OCI-LY1 (cell line): ENCODE results near the gene ADCY7.

ENCODE experiments used
- H2AFZ ChIP-seq: fragments of 200-600 bp; sonication (generic), shearing (Covaris generic); 2 replicates; pipeline ENCODE4 v1.6.0; 2014; ENCODE audit warnings: antibody characterized with exemption, mild to moderate bottlenecking, low read length
- H3F3A ChIP-seq: fragments of 200-600 bp; sonication (generic), shearing (Covaris generic); 2 replicates; pipeline ENCODE4 v1.6.0; 2014; ENCODE audit warnings: mild to moderate bottlenecking, antibody characterized with exemption, low read length, moderate library complexity; ENCODE audit not compliant: insufficient read depth
- H3K27ac ChIP-seq: fragments of 200-600 bp; sonication (generic); 2 replicates; pipeline ENCODE4 v1.5.1; 2014; ENCODE audit warnings: low read length, mixed run types, mild to moderate bottlenecking, low read depth; ENCODE audit not compliant: poor library complexity, severe bottlenecking
- H3K27me3 ChIP-seq: fragments of 200-600 bp; sonication (generic); 2 replicates; pipeline ENCODE4 v1.6.0; 2014; ENCODE audit warnings: antibody characterized with exemption, mild to moderate bottlenecking, low read length, moderate library complexity; ENCODE audit not compliant: insufficient read depth
- H3K36me3 ChIP-seq: fragments of 200-600 bp; sonication (generic); 2 replicates; pipeline ENCODE4 v1.6.1; 2014; ENCODE audit warnings: mild to moderate bottlenecking, antibody characterized with exemption, low read length, moderate library complexity, mixed read lengths; ENCODE audit not compliant: insufficient read depth
- H3K4me1 ChIP-seq: fragments of 200-600 bp; sonication (generic); 2 replicates; pipeline ENCODE4 v1.5.1; 2014; ENCODE audit warnings: mild to moderate bottlenecking, low read length, moderate library complexity; ENCODE audit not compliant: insufficient read depth, severe bottlenecking
- H3K4me2 ChIP-seq: fragments of 200-600 bp; sonication (generic), shearing (Covaris generic); 2 replicates; pipeline ENCODE4 v1.6.1; 2014; ENCODE audit warnings: low read length
- H3K4me3 ChIP-seq: fragments of 200-600 bp; sonication (generic); 2 replicates; pipeline ENCODE4 v1.5.1; 2014; ENCODE audit warnings: low read length, low read depth, mild to moderate bottlenecking, mixed read lengths; ENCODE audit not compliant: poor library complexity, severe bottlenecking
- H3K79me2 ChIP-seq: fragments of 200-600 bp; shearing (Covaris generic); 2 replicates; pipeline ENCODE4 v1.6.1; 2016; ENCODE audit warnings: mixed run types, low read length, mixed read lengths; ENCODE audit not compliant: insufficient read depth
- H3K9ac ChIP-seq: fragments of 200-600 bp; sonication (generic), shearing (Covaris generic); 2 replicates; pipeline ENCODE4 v1.6.1; 2014; ENCODE audit warnings: mild to moderate bottlenecking, low read length, mixed read lengths
- H3K9me2 ChIP-seq: fragments of 200-600 bp; sonication (generic), shearing (Covaris generic); 2 replicates; pipeline ENCODE4 v1.6.1; 2014; ENCODE audit warnings: low read depth, mild to moderate bottlenecking, low read length, mixed read lengths
- H3K9me3 ChIP-seq: fragments of 200-600 bp; shearing (Covaris generic); 2 replicates; pipeline ENCODE4 v1.6.1; 2014; ENCODE audit warnings: low read length, mixed read lengths
- H4K20me1 ChIP-seq: fragments of 200-600 bp; sonication (generic), shearing (Covaris generic); 2 replicates; pipeline ENCODE4 v1.6.0; 2016; ENCODE audit warnings: mild to moderate bottlenecking, low read length; ENCODE audit not compliant: insufficient read depth
- EZH2 ChIP-seq: fragments of 200-600 bp; sonication (generic), shearing (Covaris generic); IDR thresholded peaks from 2 replicates; pipeline ENCODE4 v1.8.0; 2017; ENCODE audit warnings: borderline replicate concordance, mixed run types, mild to moderate bottlenecking, antibody characterized with exemption, low read length, moderate library complexity, mixed read lengths
- TF ChIP-seq, protein P1 (sequence below): fragments of 200-600 bp; sonication (generic), shearing (Covaris generic); IDR thresholded peaks from 2 replicates; pipeline ENCODE4 v1.5.1; 2017; ENCODE audit warnings: mild to moderate bottlenecking, antibody characterized with exemption, low read length, moderate library complexity, mixed read lengths

Gene ADCY7

DNA sequence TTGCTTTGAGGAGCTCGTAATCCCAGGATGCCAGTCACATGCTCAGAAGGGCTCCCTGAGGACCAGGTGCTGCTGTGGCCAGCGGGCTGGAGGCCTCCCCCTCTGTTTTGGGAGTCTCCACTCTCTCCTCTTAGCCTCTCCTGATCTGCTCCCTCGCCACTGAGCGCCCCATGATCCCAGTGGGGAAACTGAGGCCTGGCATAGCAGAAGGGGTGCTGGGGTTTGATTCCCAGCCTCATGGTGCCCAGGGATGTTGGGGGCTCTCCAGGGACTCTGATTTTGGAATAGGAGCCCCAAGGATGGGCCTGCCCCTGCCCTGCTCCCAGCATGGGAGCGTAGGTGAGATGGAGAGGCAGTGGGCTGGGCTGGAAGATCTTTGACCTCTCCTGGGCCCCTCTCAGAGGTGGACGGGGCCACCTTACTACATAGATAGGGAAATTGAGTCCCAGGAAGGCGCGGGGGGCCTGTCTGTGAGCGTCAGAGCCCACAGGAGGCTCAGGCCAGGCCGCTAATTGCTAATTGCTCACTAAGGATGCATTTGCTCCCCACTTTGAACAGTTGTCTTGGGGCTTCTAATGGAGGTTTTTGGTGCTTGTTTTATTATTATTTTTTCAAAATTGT, 525 bp upstream of the ADCY7 start:
- H3K27ac ChIP-seq, result no peak overlapping the region

GRCh38 chr16:50267151-50267631, 840 bp downstream of the ADCY7 start:
- TF ChIP-seq, protein P1, sequence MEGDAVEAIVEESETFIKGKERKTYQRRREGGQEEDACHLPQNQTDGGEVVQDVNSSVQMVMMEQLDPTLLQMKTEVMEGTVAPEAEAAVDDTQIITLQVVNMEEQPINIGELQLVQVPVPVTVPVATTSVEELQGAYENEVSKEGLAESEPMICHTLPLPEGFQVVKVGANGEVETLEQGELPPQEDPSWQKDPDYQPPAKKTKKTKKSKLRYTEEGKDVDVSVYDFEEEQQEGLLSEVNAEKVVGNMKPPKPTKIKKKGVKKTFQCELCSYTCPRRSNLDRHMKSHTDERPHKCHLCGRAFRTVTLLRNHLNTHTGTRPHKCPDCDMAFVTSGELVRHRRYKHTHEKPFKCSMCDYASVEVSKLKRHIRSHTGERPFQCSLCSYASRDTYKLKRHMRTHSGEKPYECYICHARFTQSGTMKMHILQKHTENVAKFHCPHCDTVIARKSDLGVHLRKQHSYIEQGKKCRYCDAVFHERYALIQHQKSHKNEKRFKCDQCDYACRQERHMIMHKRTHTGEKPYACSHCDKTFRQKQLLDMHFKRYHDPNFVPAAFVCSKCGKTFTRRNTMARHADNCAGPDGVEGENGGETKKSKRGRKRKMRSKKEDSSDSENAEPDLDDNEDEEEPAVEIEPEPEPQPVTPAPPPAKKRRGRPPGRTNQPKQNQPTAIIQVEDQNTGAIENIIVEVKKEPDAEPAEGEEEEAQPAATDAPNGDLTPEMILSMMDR, result no peak
- TF ChIP-seq EZH2, result no peak
- H3K4me2 ChIP-seq, result peak overlapping the region; percentile 67
- H3K27me3 ChIP-seq, result no peaks in the 10 kb centered on the region
- H3K9me2 ChIP-seq, result no peaks in the 10 kb centered on the region
- H3K36me3 ChIP-seq, result no peaks in the 10 kb centered on the region; the same call in 1 of the 2 replicates
- no peaks in the 10 kb centered on the region for H4K20me1 ChIP-seq
- H3F3A ChIP-seq, result no peaks in the 10 kb centered on the region
- H3K27ac ChIP-seq, result peak overlapping the region; percentile 12
- no peaks in the 10 kb centered on the region for H3K79me2 ChIP-seq
- H3K4me1 ChIP-seq, result peaks cover 38% of the 10 kb centered on the region
- peak overlapping the region; percentile 63 for H3K4me3 ChIP-seq
- H3K9me3 ChIP-seq, result no peaks in the 10 kb centered on the region
- no peak overlapping the region for H2AFZ ChIP-seq
- peak overlapping the region; percentile 65 for H3K9ac ChIP-seq

More for the DNA sequence above, 525 bp upstream of the ADCY7 start:
- H3K4me1 ChIP-seq, result peaks cover 38% of the 10 kb centered on the region
- peaks cover 10% of the 10 kb centered on the region for H3K27me3 ChIP-seq
- TF ChIP-seq, protein P1, result no peak
- TF ChIP-seq EZH2, result no peak
- H3K4me2 ChIP-seq, result peak overlapping the region; percentile 67
- H3K4me3 ChIP-seq, result peak overlapping the region; percentile 63
- no peak overlapping the region; the same call in 1 of the 2 replicates for H3K9ac ChIP-seq
- H4K20me1 ChIP-seq, result no peaks in the 10 kb centered on the region
- no peaks in the 10 kb centered on the region for H3K9me2 ChIP-seq
- no peaks in the 10 kb centered on the region for H3F3A ChIP-seq
- no peak overlapping the region for H2AFZ ChIP-seq
- no peaks in the 10 kb centered on the region for H3K79me2 ChIP-seq
- H3K9me3 ChIP-seq, result no peaks in the 10 kb centered on the region
- no peaks in the 10 kb centered on the region; the same call in 1 of the 2 replicates for H3K36me3 ChIP-seq

DNA sequence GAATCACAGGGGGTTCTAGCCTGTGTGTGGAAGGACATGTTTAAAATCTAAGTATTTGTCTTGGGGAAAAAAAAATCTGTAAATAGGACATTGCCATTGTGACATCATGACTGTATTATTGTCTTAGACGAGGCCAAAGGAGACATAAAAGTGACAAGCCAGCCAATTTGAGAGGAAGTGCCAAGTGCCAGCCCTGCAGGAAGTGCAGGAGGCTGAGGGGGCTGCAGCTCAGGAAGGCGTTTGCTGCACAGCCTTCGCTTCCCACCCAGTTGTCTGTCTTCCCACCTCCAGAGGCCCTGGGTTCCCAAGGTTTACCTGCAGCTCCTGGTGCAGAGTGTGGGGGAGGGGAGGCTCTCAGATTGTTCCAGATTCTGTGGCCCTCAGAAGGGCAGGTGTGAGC, 1.3 kb downstream of the ADCY7 start:
- Histone ChIP-seq H3K9me2 (no peaks in the 10 kb centered on the region), H3K4me3 (peak overlapping the region; percentile 63), H2AFZ (no peak overlapping the region), H4K20me1 (no peaks in the 10 kb centered on the region), H3F3A (no peaks in the 10 kb centered on the region), H3K4me1 (peaks cover 38% of the 10 kb centered on the region), H3K79me2 (no peaks in the 10 kb centered on the region), H3K27me3 (no peaks in the 10 kb centered on the region), H3K4me2 (peak overlapping the region; percentile 67), H3K36me3 (no peaks in the 10 kb centered on the region; the same call in 1 of the 2 replicates), H3K9me3 (no peaks in the 10 kb centered on the region), H3K9ac (peak overlapping the region; percentile 65), H3K27ac (peak overlapping the region; percentile 12)
- no peak for TF ChIP-seq EZH2
- TF ChIP-seq, protein P1, result no peak
